Dendritic cell treated with granulocyte-macrophage colony-stimulating factor and Interleukin-4, amounts not matched to agents 40 ng/mL and 50 ng/mL, for 4 days (primary cell): ENCODE measurements around the gene CTAGE1.
"Not testable (repeated sequence)": the region's sequence is repeated elsewhere in the genome, so short reads cannot be mapped to it uniquely, and the experiment has no call there.

ENCODE experiments used
- H3K27ac Mint-ChIP-seq: one replicate; pipeline ENCODE4 v1.8.0; 2022; ENCODE audit warnings: mild to moderate bottlenecking, mixed read lengths
- H3K27me3 Mint-ChIP-seq: one replicate; pipeline ENCODE4 v1.8.0; 2022; ENCODE audit warnings: mild to moderate bottlenecking, mixed read lengths
- H3K36me3 Mint-ChIP-seq: one replicate; pipeline ENCODE4 v1.8.0; 2022; ENCODE audit warnings: low read depth, mixed read lengths
- H3K4me1 Mint-ChIP-seq: one replicate; pipeline ENCODE4 v1.8.0; 2022; ENCODE audit warnings: low read depth, mixed read lengths
- H3K4me3 Mint-ChIP-seq: one replicate; pipeline ENCODE4 v1.8.0; 2022; ENCODE audit warnings: mild to moderate bottlenecking, moderate library complexity, mixed read lengths
- H3K9me3 Mint-ChIP-seq: one replicate; pipeline ENCODE4 v1.8.0; 2022; ENCODE audit warnings: mixed read lengths
- intact Hi-C: fragments of 100-400 bp; cut with micrococcal nuclease; formaldehyde crosslinking; loops from one replicate; pipeline ENCODE4 v1.15.0; 2022

Gene CTAGE1

DNA sequence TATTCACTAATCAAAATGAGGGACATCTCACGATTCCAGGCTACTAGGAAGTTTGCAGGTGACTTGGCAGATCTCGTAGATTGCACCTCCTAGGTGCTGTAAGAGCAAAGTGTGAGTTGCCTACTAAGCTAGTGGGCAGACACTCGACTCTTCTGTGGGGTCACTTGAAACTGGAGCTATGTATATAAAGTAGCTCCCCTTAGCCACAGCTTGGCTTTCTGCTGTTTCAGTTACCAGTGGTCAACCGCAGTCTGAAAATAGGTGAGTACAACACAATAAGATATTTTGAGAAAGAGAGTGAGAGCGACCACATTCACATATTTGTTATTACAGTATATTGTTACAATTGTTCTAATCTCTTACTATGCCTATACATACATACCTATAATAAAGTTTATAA, 23.3 kb downstream of the CTAGE1 start:
- no peaks in the 10 kb centered on the region for H3K4me1 Mint-ChIP-seq
- no peak overlapping the region for H3K4me3 Mint-ChIP-seq
- no peak overlapping the region for H3K27ac Mint-ChIP-seq
- H3K36me3 Mint-ChIP-seq = no peaks in the 10 kb centered on the region
- no peaks in the 10 kb centered on the region for H3K27me3 Mint-ChIP-seq
- no peaks in the 10 kb centered on the region for H3K9me3 Mint-ChIP-seq
- intact Hi-C loops = no loop called here

DNA sequence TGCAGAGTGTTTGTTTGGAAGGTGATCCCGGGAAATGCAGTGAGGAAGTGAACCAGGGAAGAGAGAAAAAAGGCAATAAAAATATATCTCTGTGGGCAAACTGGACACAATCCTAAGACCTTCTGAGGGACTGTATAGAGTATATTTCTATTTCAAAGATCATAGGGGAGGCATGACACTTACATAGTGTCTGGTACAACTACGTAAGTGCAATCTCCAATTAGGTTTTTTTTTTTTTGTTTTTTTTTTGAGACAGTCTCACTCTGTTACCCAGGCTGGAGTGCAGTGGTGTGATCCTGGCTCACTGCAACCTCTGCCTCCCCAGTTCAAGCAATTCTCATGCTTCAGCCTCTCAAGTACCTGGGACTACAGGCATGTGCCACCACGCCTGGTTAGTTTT, 24.6 kb downstream of the CTAGE1 start:
- H3K36me3 Mint-ChIP-seq, H3K4me1 Mint-ChIP-seq, H3K4me3 Mint-ChIP-seq, H3K27ac Mint-ChIP-seq, H3K27me3 Mint-ChIP-seq, intact Hi-C loops: not testable (repeated sequence)
- peaks cover 11% of the 10 kb centered on the region for H3K9me3 Mint-ChIP-seq

DNA sequence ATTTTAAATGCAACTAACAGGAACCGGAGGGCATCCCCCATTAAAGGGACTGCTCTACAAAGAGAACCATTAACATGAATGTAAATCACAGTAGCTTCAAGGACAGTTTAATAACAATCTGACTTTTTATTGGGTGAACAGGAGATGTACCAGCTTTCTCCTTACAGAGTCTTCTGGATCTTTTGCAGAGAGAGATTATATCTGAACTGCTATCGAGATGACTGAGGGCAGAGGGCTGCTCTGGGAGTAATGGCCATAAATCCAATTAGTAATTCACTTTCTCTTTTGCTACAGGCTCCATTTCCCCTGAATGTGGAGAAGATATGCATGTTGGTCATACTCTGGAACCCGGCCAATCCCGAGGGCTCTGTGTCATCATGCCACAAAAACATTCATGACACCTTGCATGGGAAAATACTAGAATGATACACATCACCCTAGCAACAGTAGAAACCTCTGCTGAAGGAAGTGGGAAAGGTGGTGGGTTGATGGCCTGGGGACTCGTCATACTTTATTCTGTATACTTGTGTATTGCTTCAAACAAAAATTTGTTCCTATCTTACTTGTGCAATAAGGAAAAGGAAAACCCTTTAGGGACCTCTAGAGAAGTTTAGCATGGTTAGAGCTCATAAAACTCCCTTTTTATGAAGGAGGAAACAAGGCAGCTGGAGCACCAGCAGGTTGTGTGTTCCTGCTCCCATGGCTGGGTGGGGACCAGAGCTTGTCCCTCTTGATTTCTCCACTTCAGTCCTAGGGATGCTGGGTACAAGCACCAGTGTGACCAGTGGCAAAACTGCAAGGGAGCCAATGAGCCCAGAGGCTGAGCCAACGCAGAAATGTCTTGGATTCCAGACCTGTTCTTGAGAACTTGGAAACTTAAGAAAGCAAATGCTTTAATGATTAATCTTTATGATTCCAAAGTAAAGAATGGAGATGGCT, 26.0 kb downstream of the CTAGE1 start:
- H3K4me1 Mint-ChIP-seq = no peaks in the 10 kb centered on the region
- no peaks in the 10 kb centered on the region for H3K27me3 Mint-ChIP-seq
- H3K36me3 Mint-ChIP-seq = no peaks in the 10 kb centered on the region
- no peak overlapping the region for H3K27ac Mint-ChIP-seq
- no peak overlapping the region for H3K4me3 Mint-ChIP-seq
- peaks cover 11% of the 10 kb centered on the region for H3K9me3 Mint-ChIP-seq
- intact Hi-C loops = no loop called here

DNA sequence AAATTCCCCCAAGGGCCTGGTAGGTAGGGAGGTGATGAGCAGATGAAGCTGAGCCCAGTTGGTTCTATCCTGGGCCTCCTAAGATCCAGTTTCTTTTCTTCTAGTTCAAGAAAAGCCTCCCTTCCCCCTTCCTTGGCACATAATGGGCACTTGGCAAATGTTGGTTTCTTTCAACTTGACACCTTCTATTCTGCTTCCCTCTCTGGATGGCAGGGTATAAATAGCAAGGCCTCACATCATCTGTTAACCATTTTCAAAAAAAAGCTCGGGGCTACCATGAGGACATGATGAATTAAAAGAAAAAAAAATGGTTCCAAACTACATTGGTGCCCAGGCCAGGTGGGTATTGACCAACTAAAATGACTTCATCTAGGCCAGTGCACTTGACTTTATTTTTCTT, 29.9 kb downstream of the CTAGE1 start:
- H3K36me3 Mint-ChIP-seq = no peaks in the 10 kb centered on the region
- H3K27ac Mint-ChIP-seq = no peak overlapping the region
- H3K9me3 Mint-ChIP-seq = peaks cover 11% of the 10 kb centered on the region
- no peaks in the 10 kb centered on the region for H3K27me3 Mint-ChIP-seq
- intact Hi-C loops = no loop called here
- no peak overlapping the region for H3K4me3 Mint-ChIP-seq
- no peaks in the 10 kb centered on the region for H3K4me1 Mint-ChIP-seq

DNA sequence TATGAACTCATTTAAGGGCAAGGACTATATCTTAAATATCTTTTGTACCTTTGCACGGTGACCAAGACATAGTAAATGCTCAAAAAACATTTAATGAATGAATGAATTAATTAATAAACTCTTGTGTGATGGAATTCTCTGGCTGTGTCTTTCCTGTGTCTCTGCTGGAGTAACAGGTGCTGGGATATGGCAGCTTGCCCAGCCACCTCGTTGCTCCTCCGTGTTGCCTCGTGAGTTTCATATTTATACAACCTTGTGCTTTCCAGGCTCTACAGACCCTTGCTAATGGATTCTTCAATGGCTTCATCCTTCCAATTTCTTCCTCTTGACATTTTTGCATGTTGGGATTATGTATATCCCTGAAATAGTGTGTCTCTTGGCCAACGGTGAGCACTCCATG, 30.4 kb downstream of the CTAGE1 start:
- no peak overlapping the region for H3K27ac Mint-ChIP-seq
- H3K36me3 Mint-ChIP-seq = no peaks in the 10 kb centered on the region
- no peaks in the 10 kb centered on the region for H3K27me3 Mint-ChIP-seq
- no peak overlapping the region for H3K4me3 Mint-ChIP-seq
- intact Hi-C loops = no loop called here
- H3K4me1 Mint-ChIP-seq = no peaks in the 10 kb centered on the region
- H3K9me3 Mint-ChIP-seq = peaks cover 11% of the 10 kb centered on the region

DNA sequence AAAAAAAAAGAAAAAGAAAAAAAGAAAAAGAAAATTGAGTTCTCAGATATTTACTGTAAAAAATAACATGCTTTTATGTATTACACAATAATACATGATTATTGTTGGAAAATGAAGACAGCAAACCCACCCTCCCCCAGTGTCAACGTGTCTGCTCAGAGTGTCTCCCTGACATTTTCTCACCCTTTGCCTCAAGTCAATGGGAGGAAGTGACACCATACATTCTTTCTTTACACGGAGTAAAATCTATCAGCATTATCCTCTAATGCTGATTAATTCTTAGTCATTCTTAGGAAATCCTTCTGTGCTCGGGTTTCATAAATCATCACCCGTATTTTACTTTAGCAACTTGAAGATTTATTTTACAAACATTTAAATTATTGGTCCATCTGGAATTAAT, 32.0 kb downstream of the CTAGE1 start:
- intact Hi-C loops = no loop called here

DNA sequence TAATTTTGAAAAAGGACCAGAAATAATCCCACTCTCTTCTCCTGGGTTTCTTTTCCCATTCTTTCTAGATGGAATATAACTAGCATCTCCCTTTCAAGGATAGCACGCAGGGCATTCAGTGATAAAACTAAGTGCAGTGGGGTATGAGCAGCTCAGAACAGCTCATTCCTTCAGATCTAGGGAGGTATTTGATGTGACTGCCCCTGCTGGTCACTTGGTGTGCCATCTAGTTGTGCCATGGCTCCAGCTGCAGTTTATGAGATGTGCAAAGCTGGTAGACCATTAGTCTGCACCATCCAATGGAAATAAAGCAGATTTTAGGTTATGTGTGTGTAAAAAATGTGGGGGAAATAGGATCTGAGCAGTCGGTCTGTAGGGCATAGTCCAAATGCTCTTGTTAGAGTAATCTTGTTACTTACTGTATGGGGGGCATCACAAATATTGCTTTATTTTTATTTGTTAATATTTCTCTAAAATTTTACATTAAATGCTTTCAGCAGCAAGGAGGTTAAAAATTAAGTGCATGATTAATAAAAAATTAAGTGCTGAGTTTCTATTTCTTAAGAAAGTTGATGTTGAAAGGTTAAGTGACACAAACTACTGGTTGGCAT, 38.9 kb downstream of the CTAGE1 start:
- Mint-ChIP-seq H3K27ac (no peak overlapping the region), H3K27me3 (no peaks in the 10 kb centered on the region), H3K9me3 (no peaks in the 10 kb centered on the region), H3K4me3 (no peak overlapping the region), H3K36me3 (no peaks in the 10 kb centered on the region), H3K4me1 (no peaks in the 10 kb centered on the region)
- intact Hi-C loops = no loop called here

More for the DNA sequence above, 32.0 kb downstream of the CTAGE1 start:
- H3K4me1 Mint-ChIP-seq = no peaks in the 10 kb centered on the region
- H3K9me3 Mint-ChIP-seq = peaks cover 11% of the 10 kb centered on the region
- H3K27me3 Mint-ChIP-seq = no peaks in the 10 kb centered on the region
- H3K4me3 Mint-ChIP-seq = no peak overlapping the region
- H3K27ac Mint-ChIP-seq = no peak overlapping the region
- H3K36me3 Mint-ChIP-seq = no peaks in the 10 kb centered on the region

DNA sequence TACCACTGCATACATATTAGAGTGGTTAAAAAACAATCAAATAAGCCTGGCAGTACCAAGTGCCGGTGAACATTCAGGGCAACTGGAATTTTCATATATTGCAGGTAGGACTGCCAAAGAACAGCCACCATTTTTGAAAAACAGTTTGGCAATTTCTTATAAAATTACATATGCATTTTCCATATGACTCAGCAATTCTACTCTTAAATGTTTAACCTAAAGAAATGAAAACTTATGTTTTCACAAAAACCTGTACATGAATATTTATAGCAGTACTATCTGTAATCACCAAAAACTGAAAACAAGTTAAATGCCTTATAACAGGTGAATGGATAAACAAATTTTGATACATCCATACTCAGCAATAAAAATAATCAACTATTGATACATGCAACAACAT, 39.9 kb downstream of the CTAGE1 start:
- intact Hi-C loops = no loop called here

DNA sequence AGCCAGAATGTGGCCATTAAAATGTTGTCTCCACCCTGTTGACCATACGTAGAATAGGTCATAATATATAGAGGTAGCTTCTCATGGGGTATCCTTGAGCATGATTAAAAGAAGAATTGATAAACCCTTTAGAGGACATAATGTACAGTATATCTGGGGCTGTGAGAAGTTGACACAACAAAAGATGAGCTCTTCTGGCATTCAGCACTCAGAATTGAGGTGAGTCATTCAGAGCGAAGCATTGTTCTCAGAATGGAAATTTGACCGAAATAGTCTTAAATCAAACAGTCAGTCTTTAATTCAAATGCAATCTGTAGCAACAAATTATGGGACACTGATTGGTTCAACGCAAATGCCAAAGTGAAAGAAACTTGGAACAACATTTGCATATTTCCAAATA, 47.3 kb downstream of the CTAGE1 start:
- intact Hi-C loops = no loop called here
- H3K27me3 Mint-ChIP-seq = no peaks in the 10 kb centered on the region
- H3K4me1 Mint-ChIP-seq = no peaks in the 10 kb centered on the region
- no peak overlapping the region for H3K27ac Mint-ChIP-seq
- no peaks in the 10 kb centered on the region for H3K9me3 Mint-ChIP-seq
- H3K36me3 Mint-ChIP-seq = no peaks in the 10 kb centered on the region
- no peak overlapping the region for H3K4me3 Mint-ChIP-seq

More for the DNA sequence above, 39.9 kb downstream of the CTAGE1 start:
- Mint-ChIP-seq H3K9me3 (no peaks in the 10 kb centered on the region), H3K27ac (no peak overlapping the region), H3K36me3 (no peaks in the 10 kb centered on the region), H3K4me3 (no peak overlapping the region), H3K27me3 (no peaks in the 10 kb centered on the region), H3K4me1 (no peaks in the 10 kb centered on the region)

DNA sequence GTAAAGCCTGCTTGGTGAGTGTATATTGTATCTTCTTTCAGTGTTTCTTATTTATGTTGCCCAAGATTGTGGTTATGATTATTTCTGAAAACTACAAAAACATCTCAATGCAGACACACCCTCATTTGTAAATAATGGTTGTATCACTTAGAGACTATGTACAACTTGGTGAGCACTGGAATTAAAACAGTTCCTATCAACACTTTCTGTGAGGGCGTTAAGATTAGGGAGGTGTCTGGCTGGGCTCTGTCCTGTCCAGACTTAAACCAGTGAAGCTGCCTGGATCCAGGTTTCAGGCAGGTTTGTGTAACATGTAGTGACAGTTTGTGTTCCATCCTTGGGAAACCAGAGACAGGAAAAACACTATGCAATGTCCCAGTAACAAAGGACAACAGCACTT, 49.7 kb downstream of the CTAGE1 start:
- H3K27ac Mint-ChIP-seq = no peak overlapping the region
- no peaks in the 10 kb centered on the region for H3K36me3 Mint-ChIP-seq
- no peaks in the 10 kb centered on the region for H3K4me1 Mint-ChIP-seq
- no peaks in the 10 kb centered on the region for H3K9me3 Mint-ChIP-seq
- H3K27me3 Mint-ChIP-seq = no peaks in the 10 kb centered on the region
- intact Hi-C loops = no loop called here
- no peak overlapping the region for H3K4me3 Mint-ChIP-seq

DNA sequence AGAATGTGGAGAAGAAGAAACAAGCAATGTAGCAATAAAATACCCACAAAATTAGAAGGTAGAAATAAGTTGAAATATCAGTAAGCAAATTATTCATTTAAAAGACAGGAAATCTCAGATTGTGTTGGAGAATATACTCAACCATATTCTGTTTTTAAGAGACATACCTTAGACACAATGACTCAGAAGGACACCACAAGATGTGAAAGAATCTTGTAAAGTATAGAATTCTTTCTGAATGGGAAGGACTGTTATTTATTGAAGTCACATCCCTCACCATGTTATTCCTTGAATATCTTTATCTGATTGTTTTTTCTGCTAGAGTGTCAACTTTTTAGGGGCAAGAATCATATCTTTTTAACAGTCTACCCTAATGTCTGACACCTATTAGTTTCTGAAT, 50.4 kb downstream of the CTAGE1 start:
- no peaks in the 10 kb centered on the region for H3K9me3 Mint-ChIP-seq
- no peaks in the 10 kb centered on the region for H3K27me3 Mint-ChIP-seq
- H3K4me1 Mint-ChIP-seq = no peaks in the 10 kb centered on the region
- H3K27ac Mint-ChIP-seq = no peak overlapping the region
- no peaks in the 10 kb centered on the region for H3K36me3 Mint-ChIP-seq
- intact Hi-C loops = no loop called here
- H3K4me3 Mint-ChIP-seq = no peak overlapping the region

DNA sequence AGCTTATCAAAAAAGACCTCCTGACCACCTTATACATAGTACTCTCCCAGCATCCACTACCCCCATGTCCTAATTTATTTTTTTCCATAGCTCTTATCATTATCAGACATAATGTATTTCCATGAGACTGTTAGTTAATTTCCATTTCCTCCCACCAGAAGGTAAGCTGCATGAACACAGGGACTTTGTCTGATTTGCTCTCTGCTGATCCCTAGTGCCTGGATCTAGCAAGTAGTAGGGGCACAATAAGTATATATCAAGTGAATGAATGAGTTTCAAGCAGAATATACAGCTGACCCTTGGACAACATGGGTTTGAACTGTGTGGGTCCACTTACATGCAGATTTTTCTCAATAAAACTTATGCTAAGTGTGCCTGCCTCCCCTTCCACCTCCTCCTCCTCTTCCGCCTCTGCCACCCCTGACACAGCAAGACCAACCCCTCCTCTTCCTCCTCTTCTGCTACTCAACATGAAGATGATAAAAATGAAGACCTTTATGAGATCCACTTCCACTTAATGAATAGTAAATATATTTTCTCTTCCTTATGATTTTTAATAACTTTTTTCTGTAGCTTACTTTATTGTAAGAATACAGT, 53.8 kb downstream of the CTAGE1 start:
- H3K9me3 Mint-ChIP-seq = no peaks in the 10 kb centered on the region
- no peak overlapping the region for H3K27ac Mint-ChIP-seq
- no peaks in the 10 kb centered on the region for H3K27me3 Mint-ChIP-seq
- H3K4me3 Mint-ChIP-seq = no peak overlapping the region
- intact Hi-C loops = no loop called here
- no peaks in the 10 kb centered on the region for H3K4me1 Mint-ChIP-seq
- no peaks in the 10 kb centered on the region for H3K36me3 Mint-ChIP-seq
